ENCODE results near the gene TEX9.

DNA sequence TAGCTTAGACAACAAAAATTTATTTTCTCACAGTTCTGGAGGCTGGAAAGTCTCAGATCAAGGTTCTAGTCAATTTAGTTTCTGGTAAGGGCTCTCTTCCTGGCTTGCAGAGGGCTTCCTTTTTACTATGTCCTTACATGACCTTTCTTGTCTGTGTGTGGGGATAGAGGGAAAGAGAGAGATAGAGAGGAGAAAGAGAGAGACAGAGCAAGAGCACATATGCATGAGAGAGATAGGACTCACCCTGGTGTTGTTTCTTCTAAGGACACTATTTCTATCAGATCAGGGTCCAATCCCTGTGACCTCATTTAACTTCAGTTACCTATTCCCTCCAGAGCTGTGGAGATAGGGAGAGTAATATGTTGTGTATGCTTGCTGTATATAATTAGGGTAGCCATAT lies 44.9 kb upstream of the TEX9 start:
- TF ChIP-seq CTCF (IDR thresholded peaks at IDR 0.05) (no peak), EP300 (IDR thresholded peaks at IDR 0.05) (no peak), POLR2A (IDR thresholded peaks at IDR 0.05) (no peak)
